AG10803 (cell line): ENCODE results near the gene ZNF541.
"Not testable (repeated sequence)": the region's sequence is repeated elsewhere in the genome, so short reads cannot be mapped to it uniquely, and the experiment has no call there.

Experiments
- DNase-seq: peaks from one replicate; pipeline ENCODE4 v3.0.0; 2010; ENCODE audit warnings: low read depth
- H3K4me3 ChIP-seq: 2 replicates; pipeline ENCODE4 v1.5.1; 2011; ENCODE audit warnings: mild to moderate bottlenecking, low read length, control low read depth
- CTCF ChIP-seq: conservative IDR thresholded peaks from 2 replicates; pipeline ENCODE4 v1.5.1; 2011; ENCODE audit warnings: mild to moderate bottlenecking, low read length, control low read depth, inconsistent platforms

Gene ZNF541

GRCh38 chr19:47607564-47608073 lies 34.7 kb upstream of the ZNF541 start:
- TF ChIP-seq CTCF: no peak
- DNase-seq: no peak
- H3K4me3 ChIP-seq: peak overlapping the region; percentile 84

- no peak for TF ChIP-seq CTCF
- no peak overlapping the region for H3K4me3 ChIP-seq
- no peak for DNase-seq
Observed at GRCh38 chr19:47603706-47604565, 31.0 kb upstream of the ZNF541 start.

GRCh38 chr19:47601180-47601904 lies 28.4 kb upstream of the ZNF541 start:
- no peak for TF ChIP-seq CTCF
- peak overlapping the region; percentile 69 for H3K4me3 ChIP-seq
- DNase-seq: no peak

GRCh38 chr19:47600246-47601179 lies 27.6 kb upstream of the ZNF541 start:
- TF ChIP-seq CTCF: 0 out of 2 replicates have a peak, but pooled peaks have one; percentile 3
- DNase-seq: peak; percentile 98

GRCh38 chr19:47599671-47600245 lies 26.8 kb upstream of the ZNF541 start:
- DNase-seq: not testable (repeated sequence)
- H3K4me3 ChIP-seq: peak overlapping the region; percentile 69

More at GRCh38 chr19:47600246-47601179, 27.6 kb upstream of the ZNF541 start:
- H3K4me3 ChIP-seq: peak overlapping the region; percentile 69

- TF ChIP-seq CTCF: peak; percentile 12; the same call in 1 of the 2 replicates
- peak overlapping the region; percentile 60 for H3K4me3 ChIP-seq
- DNase-seq: peak; percentile 95
Observed at GRCh38 chr19:47598407-47599349, 25.7 kb upstream of the ZNF541 start.
